ENCODE data around the gene USP10.

The USP10 gene

GRCh38 chr16:84806256-84806889 is 106.6 kb downstream of the USP10 start:
- Histone ChIP-seq H3K36me3 (ENCODE audit: control insufficient read depth, insufficient read depth, low read length) (no peaks in the 10 kb centered on the region), H3K79me1 (ENCODE audit: low read length) (no peaks in the 10 kb centered on the region), H2BK5ac (ENCODE audit: low read length) (no peak overlapping the region), H2AK5ac (ENCODE audit: low read length) (no peak overlapping the region), H3K9ac (ENCODE audit: low read length) (no peak overlapping the region), H3K27ac (ENCODE audit: low read depth, low read length) (no peak overlapping the region), H3K4me1 (ENCODE audit: control insufficient read depth, low read depth, low read length) (no peaks in the 10 kb centered on the region), H3K79me2 (ENCODE audit: control insufficient read depth, insufficient read depth, low read length) (no peaks in the 10 kb centered on the region), H2BK15ac (replicated peaks; ENCODE audit: low read depth) (no peak overlapping the region), H3K56ac (ENCODE audit: low read length) (no peak overlapping the region), H3K4me3 (ENCODE audit: low read length) (no peak overlapping the region), H4K8ac (ENCODE audit: low read depth, low read length) (no peak overlapping the region), H3K23ac (ENCODE audit: low read length) (no peak overlapping the region), H3K18ac (ENCODE audit: low read length) (no peak overlapping the region), H2BK120ac (ENCODE audit: low read depth, low read length) (no peak overlapping the region), H4K5ac (ENCODE audit: low read length) (no peak overlapping the region), H3K4me2 (ENCODE audit: low read length) (no peak overlapping the region), H3K27me3 (ENCODE audit: insufficient read depth, low read length, poor library complexity) (no peaks in the 10 kb centered on the region), H3K4ac (ENCODE audit: low read depth, low read length) (no peak overlapping the region)
- no peak for DNase-seq
- no CpG with 5 or more reads among the region's 26 CpGs for WGBS (ENCODE audit: extremely low coverage, insufficient coverage, low lambda C conversion rate)

DNA sequence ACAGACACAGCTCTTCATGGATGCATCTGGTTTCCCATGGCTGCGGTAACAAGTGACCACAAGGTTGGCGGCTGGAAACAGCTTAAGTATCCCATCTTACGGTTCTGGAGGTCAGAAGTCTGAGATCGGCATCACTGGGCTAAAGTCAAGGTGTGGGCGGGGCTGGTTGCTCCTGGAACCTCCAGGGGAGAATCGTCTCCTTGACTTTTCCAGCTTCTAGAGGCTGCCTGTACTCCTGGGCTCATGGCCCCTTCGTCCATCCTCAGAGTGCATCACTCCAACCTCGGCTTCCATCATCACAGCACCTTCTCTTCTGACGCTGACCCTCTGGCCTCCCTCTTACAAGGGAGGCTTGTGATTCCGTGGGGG is 107.1 kb downstream of the USP10 start:
- Histone ChIP-seq H2BK120ac (ENCODE audit: low read depth, low read length) (no peak overlapping the region), H3K56ac (ENCODE audit: low read length) (no peak overlapping the region), H4K5ac (ENCODE audit: low read length) (no peak overlapping the region), H3K4me1 (ENCODE audit: control insufficient read depth, low read depth, low read length) (no peaks in the 10 kb centered on the region), H3K4me2 (ENCODE audit: low read length) (no peak overlapping the region), H3K4me3 (ENCODE audit: low read length) (no peak overlapping the region), H3K4ac (ENCODE audit: low read depth, low read length) (no peak overlapping the region), H3K27me3 (ENCODE audit: insufficient read depth, low read length, poor library complexity) (no peaks in the 10 kb centered on the region), H3K79me2 (ENCODE audit: control insufficient read depth, insufficient read depth, low read length) (no peaks in the 10 kb centered on the region), H2AK5ac (ENCODE audit: low read length) (no peak overlapping the region), H3K18ac (ENCODE audit: low read length) (no peak overlapping the region), H3K27ac (ENCODE audit: low read depth, low read length) (no peak overlapping the region), H3K79me1 (ENCODE audit: low read length) (no peaks in the 10 kb centered on the region), H3K23ac (ENCODE audit: low read length) (no peak overlapping the region), H2BK5ac (ENCODE audit: low read length) (no peak overlapping the region), H3K9ac (ENCODE audit: low read length) (no peak overlapping the region), H2BK15ac (replicated peaks; ENCODE audit: low read depth) (no peak overlapping the region), H4K8ac (ENCODE audit: low read depth, low read length) (no peak overlapping the region), H3K36me3 (ENCODE audit: control insufficient read depth, insufficient read depth, low read length) (no peaks in the 10 kb centered on the region)
- no peak for DNase-seq
- WGBS (ENCODE audit: extremely low coverage, insufficient coverage, low lambda C conversion rate), result no CpG with 5 or more reads among the region's 10 CpGs

DNA sequence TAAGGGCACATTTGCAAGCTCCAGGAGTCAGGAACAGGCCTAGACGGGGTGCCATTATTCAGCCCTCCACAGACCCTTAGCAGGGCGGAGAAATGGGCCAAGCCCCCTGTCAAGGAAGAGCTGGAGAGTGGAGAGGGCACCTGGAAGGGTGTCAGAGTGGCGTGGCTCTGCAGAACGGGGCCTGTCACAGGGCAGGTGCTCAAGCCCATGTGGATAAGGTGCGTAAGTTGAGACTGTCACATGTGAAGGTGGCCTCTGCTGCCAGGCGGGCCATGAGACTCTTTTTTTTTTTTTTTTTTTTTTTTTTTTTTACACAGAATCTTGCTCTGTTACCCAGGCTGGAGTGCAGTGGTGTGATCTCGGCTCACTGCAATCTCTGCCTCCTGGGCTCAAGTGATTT is 108.0 kb downstream of the USP10 start:
- Histone ChIP-seq H2AK5ac (ENCODE audit: low read length) (no peak overlapping the region), H3K9ac (ENCODE audit: low read length) (no peak overlapping the region), H3K23ac (ENCODE audit: low read length) (no peak overlapping the region), H3K56ac (ENCODE audit: low read length) (no peak overlapping the region), H3K27me3 (ENCODE audit: insufficient read depth, low read length, poor library complexity) (no peaks in the 10 kb centered on the region), H3K36me3 (ENCODE audit: control insufficient read depth, insufficient read depth, low read length) (no peaks in the 10 kb centered on the region), H3K79me1 (ENCODE audit: low read length) (no peaks in the 10 kb centered on the region), H3K4me1 (ENCODE audit: control insufficient read depth, low read depth, low read length) (no peaks in the 10 kb centered on the region), H3K79me2 (ENCODE audit: control insufficient read depth, insufficient read depth, low read length) (no peaks in the 10 kb centered on the region), H2BK120ac (ENCODE audit: low read depth, low read length) (no peak overlapping the region), H3K4me3 (ENCODE audit: low read length) (no peak overlapping the region), H3K27ac (ENCODE audit: low read depth, low read length) (no peak overlapping the region), H4K5ac (ENCODE audit: low read length) (no peak overlapping the region), H2BK5ac (ENCODE audit: low read length) (no peak overlapping the region), H2BK15ac (replicated peaks; ENCODE audit: low read depth) (no peak overlapping the region), H3K4ac (ENCODE audit: low read depth, low read length) (no peak overlapping the region), H3K18ac (ENCODE audit: low read length) (no peak overlapping the region), H4K8ac (ENCODE audit: low read depth, low read length) (no peak overlapping the region), H3K4me2 (ENCODE audit: low read length) (no peak overlapping the region)
- DNase-seq, result no peak
- no CpG with 5 or more reads among the region's 7 CpGs for WGBS (ENCODE audit: extremely low coverage, insufficient coverage, low lambda C conversion rate)

DNA sequence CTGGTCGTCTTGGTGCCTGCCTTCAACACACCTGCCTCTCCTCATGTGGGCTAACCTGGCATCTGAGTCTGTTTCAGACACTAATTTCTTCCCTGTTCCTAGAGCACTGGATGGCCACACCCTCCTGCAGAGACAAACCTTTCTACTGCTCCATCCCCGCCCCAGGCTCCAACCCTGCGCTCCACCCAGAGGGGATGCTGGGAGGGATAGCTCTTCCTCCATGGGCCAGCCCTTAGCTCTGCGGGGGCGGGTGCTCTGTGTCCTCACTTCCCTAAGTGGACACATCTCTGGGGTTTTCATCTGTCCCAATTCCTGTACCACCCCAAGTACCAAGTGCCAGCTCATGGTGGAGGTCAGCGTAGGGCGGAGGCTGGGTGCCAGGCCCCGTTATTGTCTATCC is 109.0 kb downstream of the USP10 start:
- Histone ChIP-seq H2BK5ac (ENCODE audit: low read length) (no peak overlapping the region), H3K4me2 (ENCODE audit: low read length) (no peak overlapping the region), H2BK120ac (ENCODE audit: low read depth, low read length) (no peak overlapping the region), H2AK5ac (ENCODE audit: low read length) (no peak overlapping the region), H3K27me3 (ENCODE audit: insufficient read depth, low read length, poor library complexity) (no peaks in the 10 kb centered on the region), H4K5ac (ENCODE audit: low read length) (no peak overlapping the region), H3K23ac (ENCODE audit: low read length) (no peak overlapping the region), H3K9ac (ENCODE audit: low read length) (no peak overlapping the region), H3K4me3 (ENCODE audit: low read length) (no peak overlapping the region), H3K18ac (ENCODE audit: low read length) (no peak overlapping the region), H3K36me3 (ENCODE audit: control insufficient read depth, insufficient read depth, low read length) (no peaks in the 10 kb centered on the region), H4K8ac (ENCODE audit: low read depth, low read length) (no peak overlapping the region), H3K79me2 (ENCODE audit: control insufficient read depth, insufficient read depth, low read length) (no peaks in the 10 kb centered on the region), H3K27ac (ENCODE audit: low read depth, low read length) (no peak overlapping the region), H3K4ac (ENCODE audit: low read depth, low read length) (no peak overlapping the region), H2BK15ac (replicated peaks; ENCODE audit: low read depth) (no peak overlapping the region), H3K79me1 (ENCODE audit: low read length) (no peaks in the 10 kb centered on the region), H3K56ac (ENCODE audit: low read length) (no peak overlapping the region), H3K4me1 (ENCODE audit: control insufficient read depth, low read depth, low read length) (no peaks in the 10 kb centered on the region)
- no CpG with 5 or more reads among the region's 8 CpGs for WGBS (ENCODE audit: extremely low coverage, insufficient coverage, low lambda C conversion rate)
- DNase-seq, result no peak

- no peak overlapping the region for H4K5ac ChIP-seq (ENCODE audit: low read length)
- H3K79me1 ChIP-seq (ENCODE audit: low read length), result no peaks in the 10 kb centered on the region
- no peaks in the 10 kb centered on the region for H3K36me3 ChIP-seq (ENCODE audit: control insufficient read depth, insufficient read depth, low read length)
- no CpG with 5 or more reads among the region's 17 CpGs for WGBS (ENCODE audit: extremely low coverage, insufficient coverage, low lambda C conversion rate)
- H2BK5ac ChIP-seq (ENCODE audit: low read length), result no peak overlapping the region
- no peak overlapping the region for H2BK15ac ChIP-seq (replicated peaks; ENCODE audit: low read depth)
- H3K23ac ChIP-seq (ENCODE audit: low read length), result no peak overlapping the region
- H3K4ac ChIP-seq (ENCODE audit: low read depth, low read length), result no peak overlapping the region
- no peak overlapping the region for H3K4me2 ChIP-seq (ENCODE audit: low read length)
- H3K79me2 ChIP-seq (ENCODE audit: control insufficient read depth, insufficient read depth, low read length), result no peaks in the 10 kb centered on the region
- H3K27me3 ChIP-seq (ENCODE audit: insufficient read depth, low read length, poor library complexity), result no peaks in the 10 kb centered on the region
- H2BK120ac ChIP-seq (ENCODE audit: low read depth, low read length), result no peak overlapping the region
- H4K8ac ChIP-seq (ENCODE audit: low read depth, low read length), result no peak overlapping the region
- DNase-seq, result no peak
- H3K4me3 ChIP-seq (ENCODE audit: low read length), result no peak overlapping the region
- H3K27ac ChIP-seq (ENCODE audit: low read depth, low read length), result no peak overlapping the region
- H3K4me1 ChIP-seq (ENCODE audit: control insufficient read depth, low read depth, low read length), result no peaks in the 10 kb centered on the region
- H3K56ac ChIP-seq (ENCODE audit: low read length), result no peak overlapping the region
- no peak overlapping the region for H2AK5ac ChIP-seq (ENCODE audit: low read length)
- no peak overlapping the region for H3K9ac ChIP-seq (ENCODE audit: low read length)
- H3K18ac ChIP-seq (ENCODE audit: low read length), result no peak overlapping the region
These were observed 110.9 kb downstream of the USP10 start for GRCh38 chr16:84810518-84811273.

DNA sequence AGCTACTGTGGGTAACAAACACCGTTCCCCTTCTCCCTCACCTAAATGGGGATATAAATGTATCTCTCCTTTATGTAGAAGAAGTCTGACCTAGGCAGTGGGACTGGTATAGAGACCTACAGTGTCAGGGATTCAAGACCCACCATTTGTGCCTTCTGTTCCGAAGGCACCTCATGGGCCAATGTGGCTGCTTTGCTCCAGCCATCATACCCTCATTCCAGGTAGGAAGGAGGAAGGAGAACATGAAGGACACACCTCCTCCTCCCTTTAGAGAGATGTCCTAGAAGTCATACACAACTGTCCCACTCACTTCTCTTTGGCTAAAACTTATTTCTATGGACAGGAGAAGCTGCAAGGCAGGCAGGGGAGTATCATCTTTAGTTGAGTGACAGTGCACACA is 111.7 kb downstream of the USP10 start:
- no peak overlapping the region for H3K4ac ChIP-seq (ENCODE audit: low read depth, low read length)

More for the DNA sequence above, 111.7 kb downstream of the USP10 start:
- Histone ChIP-seq H3K4me1 (ENCODE audit: control insufficient read depth, low read depth, low read length) (no peaks in the 10 kb centered on the region), H3K79me2 (ENCODE audit: control insufficient read depth, insufficient read depth, low read length) (no peaks in the 10 kb centered on the region), H3K23ac (ENCODE audit: low read length) (no peak overlapping the region), H3K27ac (ENCODE audit: low read depth, low read length) (no peak overlapping the region), H4K5ac (ENCODE audit: low read length) (no peak overlapping the region), H2BK120ac (ENCODE audit: low read depth, low read length) (no peak overlapping the region), H2BK5ac (ENCODE audit: low read length) (no peak overlapping the region), H2BK15ac (replicated peaks; ENCODE audit: low read depth) (no peak overlapping the region), H2AK5ac (ENCODE audit: low read length) (no peak overlapping the region), H3K27me3 (ENCODE audit: insufficient read depth, low read length, poor library complexity) (no peaks in the 10 kb centered on the region), H3K56ac (ENCODE audit: low read length) (no peak overlapping the region), H3K18ac (ENCODE audit: low read length) (no peak overlapping the region), H3K4me2 (ENCODE audit: low read length) (no peak overlapping the region), H3K36me3 (ENCODE audit: control insufficient read depth, insufficient read depth, low read length) (no peaks in the 10 kb centered on the region), H3K4me3 (ENCODE audit: low read length) (no peak overlapping the region), H4K8ac (ENCODE audit: low read depth, low read length) (no peak overlapping the region), H3K79me1 (ENCODE audit: low read length) (no peaks in the 10 kb centered on the region), H3K9ac (ENCODE audit: low read length) (no peak overlapping the region)
- WGBS (ENCODE audit: extremely low coverage, insufficient coverage, low lambda C conversion rate), result no CpG with 5 or more reads among the region's 2 CpGs
- DNase-seq, result no peak

Data from mesendoderm (in vitro differentiated cells).